NB4 (cell line): ENCODE measurements around the gene KCNQ1.
"Not testable (repeated sequence)": the region's sequence is repeated elsewhere in the genome, so short reads cannot be mapped to it uniquely, and the experiment has no call there.

ENCODE experiments used
- DNase-seq: peaks from one replicate; pipeline ENCODE4 v3.0.0; 2010; ENCODE audit warnings: low read depth
- H3K4me3 ChIP-seq: one replicate; pipeline ENCODE4 v1.5.1; 2011; ENCODE audit warnings: mild to moderate bottlenecking, low read depth, low read length, moderate library complexity
- MYC ChIP-seq: IDR thresholded peaks from 2 replicates; pipeline ENCODE4 v1.6.1; 2011; ENCODE audit warnings: low read depth, low read length
- POLR2A ChIP-seq: IDR thresholded peaks from 2 replicates; pipeline ENCODE4 v1.6.1; 2011; ENCODE audit warnings: mild to moderate bottlenecking; ENCODE audit not compliant: insufficient read length; ENCODE audit errors: extremely low read depth
- TF ChIP-seq, protein P1 (sequence below): IDR thresholded peaks from one replicate; pipeline ENCODE4 v1.5.1; 2012; ENCODE audit warnings: low read depth, low read length
- TF ChIP-seq, protein P2 (sequence below): IDR thresholded peaks from 2 replicates; pipeline ENCODE4 v1.6.1; 2011; ENCODE audit warnings: low read depth, low read length

The KCNQ1 gene

DNA sequence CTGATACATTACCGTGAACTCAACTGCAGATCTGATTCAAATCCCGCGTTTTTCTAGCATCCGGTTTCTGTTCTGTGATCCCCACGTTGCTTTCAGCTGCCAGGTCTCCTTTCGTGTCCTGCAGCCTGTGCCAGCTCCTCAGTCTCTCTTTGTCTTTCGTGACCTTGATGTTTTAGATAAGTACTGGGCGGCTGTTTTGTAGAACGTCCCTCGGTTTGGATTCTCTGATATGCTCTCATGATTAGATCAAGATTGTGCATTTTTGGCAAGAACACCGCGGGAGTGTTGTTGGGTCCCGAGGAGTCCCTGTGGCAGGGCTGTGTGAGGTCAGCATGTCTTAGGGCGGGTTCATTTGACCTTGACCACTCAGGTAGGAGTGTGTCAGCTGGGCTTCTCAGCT, 38.6 kb downstream of the KCNQ1 start:
- no peak overlapping the region for H3K4me3 ChIP-seq
- TF ChIP-seq, protein P1, sequence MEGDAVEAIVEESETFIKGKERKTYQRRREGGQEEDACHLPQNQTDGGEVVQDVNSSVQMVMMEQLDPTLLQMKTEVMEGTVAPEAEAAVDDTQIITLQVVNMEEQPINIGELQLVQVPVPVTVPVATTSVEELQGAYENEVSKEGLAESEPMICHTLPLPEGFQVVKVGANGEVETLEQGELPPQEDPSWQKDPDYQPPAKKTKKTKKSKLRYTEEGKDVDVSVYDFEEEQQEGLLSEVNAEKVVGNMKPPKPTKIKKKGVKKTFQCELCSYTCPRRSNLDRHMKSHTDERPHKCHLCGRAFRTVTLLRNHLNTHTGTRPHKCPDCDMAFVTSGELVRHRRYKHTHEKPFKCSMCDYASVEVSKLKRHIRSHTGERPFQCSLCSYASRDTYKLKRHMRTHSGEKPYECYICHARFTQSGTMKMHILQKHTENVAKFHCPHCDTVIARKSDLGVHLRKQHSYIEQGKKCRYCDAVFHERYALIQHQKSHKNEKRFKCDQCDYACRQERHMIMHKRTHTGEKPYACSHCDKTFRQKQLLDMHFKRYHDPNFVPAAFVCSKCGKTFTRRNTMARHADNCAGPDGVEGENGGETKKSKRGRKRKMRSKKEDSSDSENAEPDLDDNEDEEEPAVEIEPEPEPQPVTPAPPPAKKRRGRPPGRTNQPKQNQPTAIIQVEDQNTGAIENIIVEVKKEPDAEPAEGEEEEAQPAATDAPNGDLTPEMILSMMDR, result no peak
- no peak for TF ChIP-seq POLR2A
- TF ChIP-seq MYC, result no peak
- TF ChIP-seq, protein P2, sequence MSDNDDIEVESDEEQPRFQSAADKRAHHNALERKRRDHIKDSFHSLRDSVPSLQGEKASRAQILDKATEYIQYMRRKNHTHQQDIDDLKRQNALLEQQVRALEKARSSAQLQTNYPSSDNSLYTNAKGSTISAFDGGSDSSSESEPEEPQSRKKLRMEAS, result no peak
- no peak for DNase-seq

DNA sequence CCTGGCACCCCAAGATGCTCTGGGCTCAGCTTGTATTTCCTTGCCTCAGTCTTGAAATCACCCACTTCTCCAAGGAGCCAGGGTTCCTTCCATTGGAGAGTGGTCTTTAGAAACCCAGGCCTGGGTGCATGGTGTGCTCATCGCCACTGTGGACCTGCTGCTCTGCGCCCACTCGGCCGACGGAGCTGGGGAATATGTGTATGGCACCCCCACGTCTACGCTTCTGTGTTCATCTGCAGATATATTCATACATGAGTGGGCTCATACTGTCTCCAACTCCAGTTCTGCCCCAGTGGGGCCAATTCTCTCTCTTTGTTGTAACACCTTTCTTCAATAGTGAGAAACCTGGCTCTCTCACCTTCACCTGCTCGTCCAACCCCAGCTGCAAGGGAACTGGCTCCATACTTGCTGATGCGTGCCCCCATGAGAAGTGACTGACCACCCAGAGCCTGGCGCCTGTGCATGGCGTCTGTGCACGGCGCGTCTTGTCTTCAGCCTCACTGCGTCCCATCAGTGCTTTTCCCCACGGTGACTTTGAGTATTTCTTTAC, 39.8 kb downstream of the KCNQ1 start:
- no peak for TF ChIP-seq MYC
- TF ChIP-seq, protein P1, result no peak
- no peak for TF ChIP-seq POLR2A
- no peak for DNase-seq
- H3K4me3 ChIP-seq, result no peak overlapping the region

DNA sequence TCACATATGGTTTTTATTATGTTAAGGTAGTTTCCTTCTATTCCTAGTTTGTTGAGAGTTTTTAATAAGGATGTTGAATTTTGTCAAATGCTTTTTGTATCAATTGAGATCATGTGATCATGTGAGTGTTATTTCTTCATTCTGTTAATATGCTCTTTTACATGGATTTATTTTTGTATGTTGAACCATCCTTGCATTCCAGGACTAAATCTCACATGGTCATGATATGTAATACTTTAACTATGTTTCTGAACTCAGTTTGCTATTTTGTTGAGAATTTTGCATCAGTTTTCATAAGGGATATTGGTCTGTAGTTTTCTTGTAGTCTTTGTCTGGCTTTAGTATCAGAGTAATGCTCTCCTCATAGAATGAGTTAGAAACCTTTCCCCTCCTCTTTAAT, 43.2 kb downstream of the KCNQ1 start:
- H3K4me3 ChIP-seq, result no peak overlapping the region
- TF ChIP-seq MYC, result no peak
- TF ChIP-seq, protein P2, result no peak
- no peak for TF ChIP-seq POLR2A
- TF ChIP-seq, protein P1, result no peak
- no peak for DNase-seq

DNA sequence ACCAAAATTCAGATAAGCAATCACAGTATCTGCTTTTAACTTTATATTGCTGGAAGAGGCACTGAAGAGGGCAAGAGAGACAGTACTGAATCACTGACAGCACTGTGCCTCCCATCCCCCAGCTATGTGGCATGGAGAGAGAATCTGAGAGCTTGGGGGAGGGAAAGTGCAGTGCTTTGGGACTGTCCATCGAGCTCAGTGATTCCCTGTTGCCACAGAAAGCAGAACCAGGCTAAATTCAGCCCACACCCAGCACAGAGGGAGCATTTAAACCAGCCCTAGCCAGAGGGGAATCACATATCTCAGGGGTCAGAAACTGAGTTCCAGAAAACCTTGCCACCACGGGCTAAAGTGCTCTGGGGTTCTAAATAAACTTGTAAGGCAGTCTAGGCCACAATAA, 44.3 kb downstream of the KCNQ1 start:
- no peak for DNase-seq
- H3K4me3 ChIP-seq, result no peak overlapping the region
- TF ChIP-seq, protein P1, result no peak
- TF ChIP-seq, protein P2, result no peak
- TF ChIP-seq POLR2A (no peak), MYC (no peak)

DNA sequence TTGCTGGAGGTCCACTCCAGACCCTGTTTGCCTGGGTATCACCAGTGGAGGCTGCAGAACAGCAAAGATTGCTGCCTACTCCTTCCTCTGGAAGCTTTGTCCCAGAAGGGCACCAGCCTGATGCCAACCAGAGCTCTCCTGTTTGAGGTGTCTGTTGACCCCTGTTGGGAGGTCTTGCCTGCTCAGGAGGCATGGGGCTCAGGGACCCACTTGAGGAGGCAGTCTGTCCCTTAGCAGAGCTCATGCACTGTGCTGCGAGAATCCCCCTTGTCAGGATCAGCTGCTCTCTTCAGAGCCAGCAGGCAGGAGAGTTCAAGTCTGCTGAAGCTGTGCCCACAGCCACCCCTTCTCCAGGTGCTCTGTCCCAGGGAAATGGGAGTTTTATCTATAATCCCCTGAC, 53.1 kb downstream of the KCNQ1 start:
- H3K4me3 ChIP-seq, DNase-seq: not testable (repeated sequence)

DNA sequence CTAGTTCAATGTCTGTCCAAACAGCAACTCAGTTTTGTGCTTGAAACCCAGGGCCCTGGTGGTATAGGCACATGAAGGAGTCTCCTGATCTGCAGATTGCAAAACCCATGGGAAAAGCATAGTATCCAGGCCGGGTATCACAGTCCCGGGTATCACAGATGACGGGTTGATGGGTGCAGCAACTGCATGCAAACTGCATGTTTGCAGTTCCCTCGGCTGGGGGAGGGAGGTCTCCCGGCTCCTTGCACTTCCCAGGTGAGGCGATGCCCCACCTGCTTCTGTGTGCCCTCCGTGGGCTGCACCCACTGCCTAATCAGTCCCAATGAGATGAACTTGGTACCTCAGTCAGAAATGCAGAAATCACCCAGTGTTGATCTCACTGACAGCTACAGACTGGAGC, 53.9 kb downstream of the KCNQ1 start:
- TF ChIP-seq, protein P2, result no peak
- no peak for TF ChIP-seq MYC
- TF ChIP-seq POLR2A, result no peak
- TF ChIP-seq, protein P1, result no peak
- no peak for DNase-seq
- H3K4me3 ChIP-seq, result no peak overlapping the region
